C1 segment of cervical spinal cord (tissue), 14 donors: ENCODE data around the gene ALS2CL.
"Not testable (repeated sequence)": the region's sequence is repeated elsewhere in the genome, so short reads cannot be mapped to it uniquely, and the experiment has no call there.

Source experiments
- DNase-seq, 14 donors: peaks; one replicate each; lab custom pipeline; 2025; lab: John Stamatoyannopoulos, UW

ALS2CL gene

GRCh38 chr3:46715507-46716175 lies 22.2 kb upstream of the ALS2CL start:
- no peak for DNase-seq

- no peak for DNase-seq
Observed at GRCh38 chr3:46714728-46715506, 21.4 kb upstream of the ALS2CL start.

GRCh38 chr3:46713898-46714552 lies 20.5 kb upstream of the ALS2CL start:
- DNase-seq = no peak

GRCh38 chr3:46713050-46713897 lies 19.8 kb upstream of the ALS2CL start:
- no peak for DNase-seq

GRCh38 chr3:46712191-46713049 lies 18.9 kb upstream of the ALS2CL start:
- no peak for DNase-seq

- DNase-seq = no peak
Observed at GRCh38 chr3:46711760-46712159, 18.3 kb upstream of the ALS2CL start.

GRCh38 chr3:46711305-46711704 lies 17.8 kb upstream of the ALS2CL start:
- DNase-seq = no peak

GRCh38 chr3:46710671-46711295 lies 17.3 kb upstream of the ALS2CL start:
- DNase-seq = peak in 1 of 14 donors; percentile 51

GRCh38 chr3:46710229-46710628 lies 16.8 kb upstream of the ALS2CL start:
- no peak for DNase-seq

GRCh38 chr3:46709721-46710120 lies 16.2 kb upstream of the ALS2CL start:
- no peak for DNase-seq

GRCh38 chr3:46709157-46709654 lies 15.7 kb upstream of the ALS2CL start:
- DNase-seq = no peak

GRCh38 chr3:46708401-46709156 lies 15.1 kb upstream of the ALS2CL start:
- DNase-seq = no peak

- DNase-seq = no peak
Observed at GRCh38 chr3:46707601-46708011, 14.1 kb upstream of the ALS2CL start.

- DNase-seq = no peak
Observed at GRCh38 chr3:46706771-46707582, 13.5 kb upstream of the ALS2CL start.

- no peak for DNase-seq
Observed at GRCh38 chr3:46705751-46706552, 12.5 kb upstream of the ALS2CL start.

- peak in 12 of 14 donors; percentile 19 to 72 (median 42) for DNase-seq
Observed at GRCh38 chr3:46705022-46705530, 11.6 kb upstream of the ALS2CL start.

- not testable (repeated sequence) for DNase-seq
Observed at GRCh38 chr3:46704346-46704745, 10.9 kb upstream of the ALS2CL start.
